EL (cell line): ENCODE results near the gene SDC1.
"Not testable (repeated sequence)": the region's sequence is repeated elsewhere in the genome, so short reads cannot be mapped to it uniquely, and the experiment has no call there.

ENCODE experiments used
- DNase-seq: peaks from one replicate; pipeline ENCODE4 v3.0.0-alpha.2; 2016

The SDC1 gene

GRCh38 chr2:20224716-20225293 lies at the start of gene SDC1:
SDC1 (minus strand) TSS chr2:20225130; CDS start chr2:20224867, 263 bp downstream.
- peak; percentile 65 for DNase-seq

GRCh38 chr2:20273042-20273441 lies 48.1 kb upstream of the SDC1 start:
- DNase-seq, result no peak

GRCh38 chr2:20268317-20268716 lies 43.4 kb upstream of the SDC1 start:
- not testable (repeated sequence) for DNase-seq

GRCh38 chr2:20267529-20267928 lies 42.6 kb upstream of the SDC1 start:
- no peak for DNase-seq

- no peak for DNase-seq
Observed at GRCh38 chr2:20264629-20265028, 39.7 kb upstream of the SDC1 start.

GRCh38 chr2:20257411-20257810 lies 32.5 kb upstream of the SDC1 start:
- no peak for DNase-seq

- DNase-seq, result no peak
Observed at GRCh38 chr2:20254731-20255130, 29.8 kb upstream of the SDC1 start.

GRCh38 chr2:20250436-20250835 lies 25.5 kb upstream of the SDC1 start:
- no peak for DNase-seq

- no peak for DNase-seq
Observed at GRCh38 chr2:20249170-20249569, 24.2 kb upstream of the SDC1 start.

- DNase-seq, result no peak
Observed at GRCh38 chr2:20247084-20247483, 22.2 kb upstream of the SDC1 start.

GRCh38 chr2:20243637-20244036 lies 18.7 kb upstream of the SDC1 start:
- DNase-seq, result not testable (repeated sequence)

GRCh38 chr2:20242727-20243377 lies 17.9 kb upstream of the SDC1 start:
- DNase-seq, result no peak

GRCh38 chr2:20241973-20242726 lies 17.2 kb upstream of the SDC1 start:
- DNase-seq, result no peak

- not testable (repeated sequence) for DNase-seq
Observed at GRCh38 chr2:20240291-20240690, 15.4 kb upstream of the SDC1 start.

GRCh38 chr2:20236496-20236895 lies 11.6 kb upstream of the SDC1 start:
- no peak for DNase-seq

- no peak for DNase-seq
Observed at GRCh38 chr2:20235655-20236305, 10.8 kb upstream of the SDC1 start.

- DNase-seq, result not testable (repeated sequence)
Observed at GRCh38 chr2:20234597-20234996, 9.7 kb upstream of the SDC1 start.

GRCh38 chr2:20232837-20233207 lies 7.9 kb upstream of the SDC1 start:
- no peak for DNase-seq

- DNase-seq, result peak; percentile 78
Observed at GRCh38 chr2:20231598-20232026, 6.7 kb upstream of the SDC1 start.

GRCh38 chr2:20231159-20231558 lies 6.2 kb upstream of the SDC1 start:
- DNase-seq, result no peak

GRCh38 chr2:20230114-20230425 lies 5.1 kb upstream of the SDC1 start:
- no peak for DNase-seq

GRCh38 chr2:20229322-20230113 lies 4.6 kb upstream of the SDC1 start:
- no peak for DNase-seq
